Endodermal cell (in vitro differentiated cells): ENCODE data around the gene NADSYN1. TPM values are rescaled to one million over a fixed set of nuclear protein-coding genes. Genes with fewer than 3 reads are reported as not detected.

Experiments used
- DNase-seq: peaks from one replicate; pipeline ENCODE4 v3.0.0-alpha.2; 2017
- H3K27ac ChIP-seq: 2 replicates; pipeline ENCODE4 v1.5.1; 2013; ENCODE audit warnings: mild to moderate bottlenecking, low read depth, low read length, moderate library complexity
- H3K27me3 ChIP-seq: 2 replicates; pipeline ENCODE4 v1.6.1; 2013; ENCODE audit warnings: mild to moderate bottlenecking, low read length, moderate library complexity; ENCODE audit not compliant: insufficient read depth, control insufficient read depth, poor library complexity, severe bottlenecking
- H3K36me3 ChIP-seq: 2 replicates; pipeline ENCODE4 v1.7.0; 2013; ENCODE audit warnings: mild to moderate bottlenecking, low read length, moderate library complexity; ENCODE audit not compliant: control insufficient read depth, insufficient read depth
- H3K4me1 ChIP-seq: one replicate; pipeline ENCODE4 v1.7.0; 2013; ENCODE audit warnings: low read length; ENCODE audit not compliant: control insufficient read depth, insufficient read depth
- H3K4me3 ChIP-seq: 2 replicates; pipeline ENCODE4 v1.5.1; 2013; ENCODE audit warnings: mild to moderate bottlenecking, low read length, moderate library complexity
- H3K9ac ChIP-seq: 2 replicates; pipeline ENCODE4 v1.6.1; 2013; ENCODE audit warnings: mild to moderate bottlenecking, low read length, moderate library complexity; ENCODE audit not compliant: poor library complexity, severe bottlenecking; ENCODE audit errors: extremely low read depth
- H3K9me3 ChIP-seq: 2 replicates; pipeline ENCODE4 v1.6.1; 2013; ENCODE audit warnings: mild to moderate bottlenecking, low read length, moderate library complexity; ENCODE audit not compliant: control insufficient read depth
- H3K27ac Mint-ChIP-seq: 2 replicates; pipeline ENCODE4 v1.8.0; 2020; ENCODE audit warnings: mixed read lengths
- H3K27me3 Mint-ChIP-seq: 2 replicates; pipeline ENCODE4 v1.8.0; 2021; ENCODE audit warnings: mild to moderate bottlenecking, mixed read lengths; ENCODE audit not compliant: insufficient read depth
- H3K36me3 Mint-ChIP-seq: 2 replicates; pipeline ENCODE4 v1.8.0; 2020; ENCODE audit warnings: low read depth, mixed read lengths
- H3K4me1 Mint-ChIP-seq: 2 replicates; pipeline ENCODE4 v1.8.0; 2020; ENCODE audit warnings: mixed read lengths
- H3K4me3 Mint-ChIP-seq: 2 replicates; pipeline ENCODE4 v1.8.0; 2020; ENCODE audit warnings: mild to moderate bottlenecking, moderate library complexity, mixed read lengths
- H3K9me3 Mint-ChIP-seq: 2 replicates; pipeline ENCODE4 v1.8.0; 2020; ENCODE audit warnings: mild to moderate bottlenecking, mixed read lengths
- WGBS, 2 experiments: methylation state at CpG; one replicate each; pipeline versions ENCODE4 v1.1.5 to v1.1.7; 2013; ENCODE audit warnings: missing lambda C conversion rate in 2 of 2, mixed read lengths in 1 of 2; ENCODE audit not compliant: insufficient coverage in 1 of 2, insufficient read length in 1 of 2; 5-methylcytosine and 5-hydroxymethylcytosine counted together
- total RNA-seq, 2 donors: library from RNA; stranded (reverse); fragmentation: NEBNext Ultra II Directional in 1 of 2; extraction: Animal tissue kit (Norgen Biotek cat#: 25700) in 1 of 2; gene quantifications; 2 replicates in 1 of 2; 3 replicates in 1 of 2; pipeline ENCODE4 v1.2.1, GENCODE V29; 2021
- TF ChIP-seq, protein P1 (sequence below): fragments of 200-600 bp; sonication (generic); conservative IDR thresholded peaks from 2 replicates; pipeline ENCODE4 v1.5.0; 2021; ENCODE audit warnings: antibody characterized with exemption, mild to moderate bottlenecking

NADSYN1 gene
- total RNA-seq, 2 donors from 2014 or later: 51.9 to 61.6 TPM

- peaks cover 32% of the 10 kb centered on the region for H3K36me3 Mint-ChIP-seq
- H3K27ac Mint-ChIP-seq: peak overlapping the region; percentile 52
Measured at GRCh38 chr11:71453918-71454304, 908 bp downstream of the NADSYN1 start.

DNA sequence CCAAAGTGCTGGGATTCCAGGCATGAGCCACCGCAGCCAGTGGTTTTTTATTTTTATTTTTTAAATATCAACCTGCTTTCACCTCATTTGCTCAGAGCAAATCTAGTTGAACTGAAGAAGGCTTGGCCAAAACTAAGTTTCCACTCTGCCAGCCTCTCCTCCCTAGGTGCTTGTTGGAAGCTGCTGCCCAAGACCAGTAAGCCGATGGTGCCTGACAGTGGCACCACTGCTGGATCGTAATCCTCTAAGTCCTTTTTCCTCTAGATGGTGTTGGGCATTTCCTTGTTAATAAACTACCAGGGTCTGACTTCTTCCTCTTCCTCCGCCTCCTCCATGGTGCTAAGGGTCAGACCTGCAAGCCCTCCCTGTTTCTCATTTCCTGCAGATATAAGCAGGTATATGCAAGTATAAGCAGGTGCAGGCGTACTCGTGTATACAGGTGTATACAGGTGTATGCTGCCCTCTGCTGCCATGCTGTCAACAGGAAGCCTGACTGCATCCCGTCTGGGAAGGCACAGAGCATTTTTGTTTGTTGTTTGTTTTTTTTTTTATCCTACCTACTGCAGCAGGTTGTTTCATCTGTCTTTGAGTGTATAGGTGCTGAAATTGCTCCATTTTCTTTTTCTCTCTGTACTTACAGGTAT is 1.6 kb downstream of the NADSYN1 start:
- DNase-seq: no peak
- Histone ChIP-seq H3K4me1 (no peaks in the 10 kb centered on the region), H3K9ac (no peak overlapping the region), H3K36me3 (peaks cover 38% of the 10 kb centered on the region), H3K27me3 (no peaks in the 10 kb centered on the region), H3K27ac (no peak overlapping the region), H3K9me3 (no peaks in the 10 kb centered on the region), H3K4me3 (no peak overlapping the region)
- 73 to 77% methylated on average over 6 to 7 of the region's 7 CpGs for WGBS, 2 experiments
- peaks cover 27% of the 10 kb centered on the region for H3K4me1 Mint-ChIP-seq
- H3K36me3 Mint-ChIP-seq: peaks cover 35% of the 10 kb centered on the region
- no peaks in the 10 kb centered on the region for H3K9me3 Mint-ChIP-seq
- H3K4me3 Mint-ChIP-seq: peak overlapping the region; percentile 75
- no peaks in the 10 kb centered on the region for H3K27me3 Mint-ChIP-seq
- H3K27ac Mint-ChIP-seq: no peak overlapping the region
- TF ChIP-seq, protein P1, sequence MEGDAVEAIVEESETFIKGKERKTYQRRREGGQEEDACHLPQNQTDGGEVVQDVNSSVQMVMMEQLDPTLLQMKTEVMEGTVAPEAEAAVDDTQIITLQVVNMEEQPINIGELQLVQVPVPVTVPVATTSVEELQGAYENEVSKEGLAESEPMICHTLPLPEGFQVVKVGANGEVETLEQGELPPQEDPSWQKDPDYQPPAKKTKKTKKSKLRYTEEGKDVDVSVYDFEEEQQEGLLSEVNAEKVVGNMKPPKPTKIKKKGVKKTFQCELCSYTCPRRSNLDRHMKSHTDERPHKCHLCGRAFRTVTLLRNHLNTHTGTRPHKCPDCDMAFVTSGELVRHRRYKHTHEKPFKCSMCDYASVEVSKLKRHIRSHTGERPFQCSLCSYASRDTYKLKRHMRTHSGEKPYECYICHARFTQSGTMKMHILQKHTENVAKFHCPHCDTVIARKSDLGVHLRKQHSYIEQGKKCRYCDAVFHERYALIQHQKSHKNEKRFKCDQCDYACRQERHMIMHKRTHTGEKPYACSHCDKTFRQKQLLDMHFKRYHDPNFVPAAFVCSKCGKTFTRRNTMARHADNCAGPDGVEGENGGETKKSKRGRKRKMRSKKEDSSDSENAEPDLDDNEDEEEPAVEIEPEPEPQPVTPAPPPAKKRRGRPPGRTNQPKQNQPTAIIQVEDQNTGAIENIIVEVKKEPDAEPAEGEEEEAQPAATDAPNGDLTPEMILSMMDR: peak; percentile 45

More at GRCh38 chr11:71453918-71454304, 908 bp downstream of the NADSYN1 start:
- peak overlapping the region; percentile 75 for H3K4me3 Mint-ChIP-seq
- Histone ChIP-seq H3K9me3 (no peaks in the 10 kb centered on the region), H3K9ac (peak overlapping the region; percentile 65), H3K4me1 (no peaks in the 10 kb centered on the region), H3K4me3 (peak overlapping the region; percentile 88), H3K27me3 (no peaks in the 10 kb centered on the region), H3K27ac (no peak overlapping the region), H3K36me3 (peaks cover 34% of the 10 kb centered on the region)
- 78 to 93% methylated on average over 7 of the region's 7 CpGs for WGBS, 2 experiments
- peaks cover 32% of the 10 kb centered on the region for H3K4me1 Mint-ChIP-seq
- H3K9me3 Mint-ChIP-seq: no peaks in the 10 kb centered on the region
- DNase-seq: no peak
- TF ChIP-seq, protein P1: no peak
- no peaks in the 10 kb centered on the region for H3K27me3 Mint-ChIP-seq

- H3K4me3 Mint-ChIP-seq: no peak overlapping the region
- H3K27ac Mint-ChIP-seq: no peak overlapping the region
- H3K4me1 Mint-ChIP-seq: peaks cover 16% of the 10 kb centered on the region
- H3K9me3 Mint-ChIP-seq: no peaks in the 10 kb centered on the region
- H3K27me3 Mint-ChIP-seq: no peaks in the 10 kb centered on the region
- H3K36me3 Mint-ChIP-seq: peaks cover 51% of the 10 kb centered on the region
- H3K9me3 ChIP-seq: no peaks in the 10 kb centered on the region
- H3K9ac ChIP-seq: no peak overlapping the region
- TF ChIP-seq, protein P1: no peak
- no peak overlapping the region for H3K27ac ChIP-seq
- H3K4me3 ChIP-seq: no peak overlapping the region
- DNase-seq: no peak
- H3K36me3 ChIP-seq: peaks cover 53% of the 10 kb centered on the region
- WGBS, 2 experiments: 90 to 96% methylated on average over 7 to 8 of the region's 8 CpGs
- H3K4me1 ChIP-seq: no peaks in the 10 kb centered on the region
- H3K27me3 ChIP-seq: no peaks in the 10 kb centered on the region
Measured at GRCh38 chr11:71456294-71456693, 3.3 kb downstream of the NADSYN1 start.
